GM23338 (cell line): Measurements from ENCODE around the gene INCA1. TPM values are rescaled to one million over a fixed set of nuclear protein-coding genes. Genes with fewer than 3 reads are reported as not detected.
A peak's percentile ranks its signal among the peaks of the same experiment; 100 is the strongest.

Experiments
- ATAC-seq: fragments of 200-7000 bp; cut with Tn5 transposase; 3 replicates; pipeline ENCODE4 v1.9.1; 2020
- DNase-seq: peaks from one replicate; pipeline ENCODE4 v3.0.0-alpha.2; 2015; ENCODE audit warnings: low spot score
- H2AFZ ChIP-seq: fragments of 200-600 bp; sonication (generic); 2 replicates; pipeline ENCODE4 v1.8.0; 2016; ENCODE audit warnings: antibody characterized with exemption, mild to moderate bottlenecking, moderate library complexity
- H3F3A ChIP-seq: fragments of 200-600 bp; sonication (generic); replicated peaks from 2 replicates; pipeline ENCODE4 v1.8.0; 2017; ENCODE audit warnings: antibody characterized with exemption, mixed run types, low read depth
- H3K27ac ChIP-seq: fragments of 200-600 bp; sonication (generic); 2 replicates; pipeline ENCODE4 v1.6.1; 2016; ENCODE audit warnings: low read depth
- H3K27me3 ChIP-seq: fragments of 200-600 bp; sonication (generic); 2 replicates; pipeline ENCODE4 v1.8.0; 2016; ENCODE audit warnings: mild to moderate bottlenecking, mixed run types, moderate library complexity; ENCODE audit not compliant: insufficient read depth
- H3K36me3 ChIP-seq: fragments of 200-600 bp; sonication (generic); 2 replicates; pipeline ENCODE4 v1.8.0; 2016; ENCODE audit warnings: mild to moderate bottlenecking; ENCODE audit not compliant: insufficient read depth
- H3K4me1 ChIP-seq: fragments of 200-600 bp; sonication (generic); 2 replicates; pipeline ENCODE4 v1.8.0; 2016; ENCODE audit warnings: mild to moderate bottlenecking, moderate library complexity; ENCODE audit not compliant: insufficient read depth
- H3K4me2 ChIP-seq: fragments of 200-600 bp; sonication (generic); 2 replicates; pipeline ENCODE4 v1.7.1; 2017; ENCODE audit warnings: mixed run types
- H3K4me3 ChIP-seq: fragments of 200-600 bp; sonication (generic); 2 replicates; pipeline ENCODE4 v1.6.1; 2016; ENCODE audit warnings: mixed run types
- H3K79me2 ChIP-seq: fragments of 200-600 bp; sonication (generic); replicated peaks from 2 replicates; pipeline ENCODE4 v1.8.0; 2017; ENCODE audit warnings: mild to moderate bottlenecking; ENCODE audit not compliant: insufficient read depth
- H3K9me2 ChIP-seq: fragments of 200-600 bp; sonication (generic); 2 replicates; pipeline ENCODE4 v1.8.0; 2017; ENCODE audit not compliant: insufficient read depth
- H4K20me1 ChIP-seq: fragments of 200-600 bp; sonication (generic); replicated peaks from 2 replicates; pipeline ENCODE4 v1.8.0; 2017; ENCODE audit warnings: mild to moderate bottlenecking; ENCODE audit not compliant: insufficient read depth
- H3K27ac Mint-ChIP-seq: 2 replicates; pipeline ENCODE4 v1.8.0; 2020; ENCODE audit warnings: inconsistent platforms, mild to moderate bottlenecking, moderate library complexity, mixed read lengths
- H3K27me3 Mint-ChIP-seq: 3 replicates; pipeline ENCODE4 v1.8.0; 2022; ENCODE audit warnings: low read depth, mild to moderate bottlenecking, moderate library complexity, mixed read lengths, inconsistent platforms; ENCODE audit not compliant: insufficient read depth, poor library complexity
- H3K36me3 Mint-ChIP-seq: 3 replicates; pipeline ENCODE4 v1.8.0; 2021; ENCODE audit warnings: low read depth, mild to moderate bottlenecking, inconsistent platforms, moderate library complexity, mixed read lengths
- H3K4me1 Mint-ChIP-seq: 3 replicates; pipeline ENCODE4 v1.8.0; 2020; ENCODE audit warnings: mild to moderate bottlenecking, inconsistent platforms, mixed read lengths
- H3K4me3 Mint-ChIP-seq: 3 replicates; pipeline ENCODE4 v1.8.0; 2021; ENCODE audit warnings: moderate library complexity, mild to moderate bottlenecking, inconsistent platforms, mixed read lengths
- H3K9me3 Mint-ChIP-seq: 3 replicates; pipeline ENCODE4 v1.8.0; 2020; ENCODE audit warnings: moderate library complexity, mild to moderate bottlenecking, inconsistent platforms, mixed read lengths
- CREB1 ChIP-seq: fragments of 250-450 bp; sonication (Bioruptor Pico); IDR thresholded peaks from 2 replicates; pipeline ENCODE4 v1.5.0; 2020; ENCODE audit warnings: low read depth, mild to moderate bottlenecking, moderate library complexity
- EZH2 ChIP-seq: fragments of 200-600 bp; sonication (generic); IDR thresholded peaks from one replicate; pipeline ENCODE4 v1.8.0; 2017; ENCODE audit warnings: antibody characterized with exemption, mild to moderate bottlenecking, low read depth; ENCODE audit not compliant: unreplicated experiment
- EZH2phosphoT487 ChIP-seq: fragments of 200-600 bp; sonication (generic); IDR thresholded peaks from one replicate; pipeline ENCODE4 v1.8.1; 2018; ENCODE audit warnings: antibody characterized with exemption; ENCODE audit not compliant: unreplicated experiment
- JUNB ChIP-seq: IDR thresholded peaks from one replicate; pipeline ENCODE4 v1.6.1; 2016; ENCODE audit warnings: antibody characterized with exemption; ENCODE audit not compliant: unreplicated experiment
- NANOG ChIP-seq: IDR thresholded peaks from 2 replicates; pipeline ENCODE4 v1.6.1; 2016; ENCODE audit warnings: antibody characterized with exemption, borderline replicate concordance
- POLR2AphosphoS5 ChIP-seq: IDR thresholded peaks from 2 replicates; pipeline ENCODE4 v1.6.1; 2016; ENCODE audit warnings: antibody characterized with exemption, low read depth
- STAT1 ChIP-seq: IDR thresholded peaks from one replicate; pipeline ENCODE4 v1.6.1; 2016; ENCODE audit warnings: antibody characterized with exemption; ENCODE audit not compliant: unreplicated experiment
- ZNF114 ChIP-seq: fragments of 250-450 bp; sonication (Bioruptor Pico); IDR thresholded peaks from 2 replicates; pipeline ENCODE4 v1.5.0; 2020; ENCODE audit warnings: mild to moderate bottlenecking, moderate library complexity
- ZNF331 ChIP-seq: fragments of 250-450 bp; sonication (Bioruptor Pico); IDR thresholded peaks from 2 replicates; pipeline ENCODE4 v1.5.0; 2020; ENCODE audit warnings: low read depth, mild to moderate bottlenecking, moderate library complexity
- polyA plus RNA-seq: library from polyadenylated mRNA; unstranded; fragments of >200 nt; fragmentation: Nextera tagmentation; extraction: Ambion mirVana; gene quantifications from 2 replicates; pipeline ENCODE4 v1.2.1, GENCODE V29; 2016
- total RNA-seq: library from RNA; depleted of rRNA; stranded (reverse); fragments of >200 nt; shearing (Covaris generic); gene quantifications from 2 replicates; pipeline ENCODE4 v1.2.3, GENCODE V29; 2014
- TF ChIP-seq, protein P1 (sequence below): IDR thresholded peaks from one replicate; pipeline ENCODE4 v1.6.1; 2018; ENCODE audit warnings: antibody characterized with exemption; ENCODE audit not compliant: unreplicated experiment
- TF ChIP-seq, protein P2 (sequence below): fragments of 250-450 bp; sonication (Bioruptor Pico); IDR thresholded peaks from 2 replicates; pipeline ENCODE4 v1.5.0; 2020; ENCODE audit warnings: mild to moderate bottlenecking, moderate library complexity
- TF ChIP-seq, protein P3 (sequence below): IDR thresholded peaks from 2 replicates; pipeline ENCODE4 v1.6.1; 2016; ENCODE audit warnings: antibody characterized with exemption
- TF ChIP-seq, protein P4 (sequence below), 2 experiments: fragments of 200-600 bp in 1 of 2; sonication (generic) in 1 of 2; conservative IDR thresholded peaks; 2 replicates each; pipeline versions ENCODE4 v1.5.1 to v1.6.1; 2016 to 2017; ENCODE audit warnings: antibody characterized with exemption in 2 of 2, low read depth in 2 of 2, mild to moderate bottlenecking in 2 of 2, moderate library complexity in 1 of 2

INCA1 gene
- total and polyA plus RNA-seq, 2 experiments from 2014 or later = 1.3 TPM; not detected in 1

DNA sequence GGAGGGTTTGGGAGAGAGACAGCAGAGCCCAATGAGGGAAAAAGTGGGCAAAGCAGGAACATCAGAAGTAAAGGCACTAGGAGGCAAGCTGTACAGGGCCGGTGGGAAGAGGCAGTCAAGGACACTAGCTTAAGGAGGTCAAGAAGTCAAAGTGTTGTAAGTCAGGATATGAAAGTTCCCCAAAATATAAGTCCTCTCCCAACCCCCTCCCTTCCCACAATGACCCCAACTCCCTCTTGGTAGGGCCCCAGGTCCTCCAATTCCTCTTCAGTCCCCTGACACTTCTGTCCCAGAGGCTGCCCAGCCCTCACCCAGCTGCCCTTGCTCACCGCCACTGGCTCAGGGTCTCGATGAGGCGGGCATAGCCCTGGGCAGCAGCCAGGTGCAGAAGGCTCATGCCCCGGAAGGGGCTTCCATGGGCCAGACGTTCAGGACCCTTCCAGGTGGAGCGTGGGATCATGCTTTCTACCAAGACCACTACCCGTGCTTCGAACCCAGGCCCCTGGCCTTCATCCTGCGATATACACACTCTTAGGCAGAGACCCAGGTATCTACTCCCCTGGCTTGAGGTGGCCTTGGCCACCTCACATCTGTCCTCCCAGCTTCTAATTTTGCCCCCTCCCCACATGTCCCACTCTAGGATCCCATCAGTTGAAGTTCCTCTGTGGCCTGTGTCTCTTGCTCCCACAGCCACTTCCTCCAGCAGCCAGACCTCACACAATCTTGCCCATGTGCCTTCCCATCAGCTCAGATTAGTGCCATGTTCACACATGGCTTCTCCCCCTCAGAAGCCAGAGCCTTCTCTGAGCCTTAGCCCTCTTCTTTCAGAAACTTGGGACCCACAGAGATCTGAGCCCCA, 23.8 kb downstream of the INCA1 start:
- Histone ChIP-seq H2AFZ (no peak overlapping the region), H3K4me2 (peak overlapping the region; percentile 57; the same call in 1 of the 2 replicates), H3K9me2 (no peaks in the 10 kb centered on the region), H3K79me2 (peaks cover 13% of the 10 kb centered on the region), H3K4me3 (no peak overlapping the region), H3K27me3 (peaks cover 56% of the 10 kb centered on the region), H3F3A (peaks cover 6% of the 10 kb centered on the region; the same call in 1 of the 2 replicates), H4K20me1 (0 out of 2 replicates have a peak, but pooled peaks cover 9% of the 10 kb centered on the region), H3K36me3 (no peaks in the 10 kb centered on the region), H3K27ac (no peak overlapping the region), H3K4me1 (peaks cover 17% of the 10 kb centered on the region)
- TF ChIP-seq, protein P1, sequence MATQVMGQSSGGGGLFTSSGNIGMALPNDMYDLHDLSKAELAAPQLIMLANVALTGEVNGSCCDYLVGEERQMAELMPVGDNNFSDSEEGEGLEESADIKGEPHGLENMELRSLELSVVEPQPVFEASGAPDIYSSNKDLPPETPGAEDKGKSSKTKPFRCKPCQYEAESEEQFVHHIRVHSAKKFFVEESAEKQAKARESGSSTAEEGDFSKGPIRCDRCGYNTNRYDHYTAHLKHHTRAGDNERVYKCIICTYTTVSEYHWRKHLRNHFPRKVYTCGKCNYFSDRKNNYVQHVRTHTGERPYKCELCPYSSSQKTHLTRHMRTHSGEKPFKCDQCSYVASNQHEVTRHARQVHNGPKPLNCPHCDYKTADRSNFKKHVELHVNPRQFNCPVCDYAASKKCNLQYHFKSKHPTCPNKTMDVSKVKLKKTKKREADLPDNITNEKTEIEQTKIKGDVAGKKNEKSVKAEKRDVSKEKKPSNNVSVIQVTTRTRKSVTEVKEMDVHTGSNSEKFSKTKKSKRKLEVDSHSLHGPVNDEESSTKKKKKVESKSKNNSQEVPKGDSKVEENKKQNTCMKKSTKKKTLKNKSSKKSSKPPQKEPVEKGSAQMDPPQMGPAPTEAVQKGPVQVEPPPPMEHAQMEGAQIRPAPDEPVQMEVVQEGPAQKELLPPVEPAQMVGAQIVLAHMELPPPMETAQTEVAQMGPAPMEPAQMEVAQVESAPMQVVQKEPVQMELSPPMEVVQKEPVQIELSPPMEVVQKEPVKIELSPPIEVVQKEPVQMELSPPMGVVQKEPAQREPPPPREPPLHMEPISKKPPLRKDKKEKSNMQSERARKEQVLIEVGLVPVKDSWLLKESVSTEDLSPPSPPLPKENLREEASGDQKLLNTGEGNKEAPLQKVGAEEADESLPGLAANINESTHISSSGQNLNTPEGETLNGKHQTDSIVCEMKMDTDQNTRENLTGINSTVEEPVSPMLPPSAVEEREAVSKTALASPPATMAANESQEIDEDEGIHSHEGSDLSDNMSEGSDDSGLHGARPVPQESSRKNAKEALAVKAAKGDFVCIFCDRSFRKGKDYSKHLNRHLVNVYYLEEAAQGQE = no peak
- no peak for TF ChIP-seq JUNB
- TF ChIP-seq, protein P2, sequence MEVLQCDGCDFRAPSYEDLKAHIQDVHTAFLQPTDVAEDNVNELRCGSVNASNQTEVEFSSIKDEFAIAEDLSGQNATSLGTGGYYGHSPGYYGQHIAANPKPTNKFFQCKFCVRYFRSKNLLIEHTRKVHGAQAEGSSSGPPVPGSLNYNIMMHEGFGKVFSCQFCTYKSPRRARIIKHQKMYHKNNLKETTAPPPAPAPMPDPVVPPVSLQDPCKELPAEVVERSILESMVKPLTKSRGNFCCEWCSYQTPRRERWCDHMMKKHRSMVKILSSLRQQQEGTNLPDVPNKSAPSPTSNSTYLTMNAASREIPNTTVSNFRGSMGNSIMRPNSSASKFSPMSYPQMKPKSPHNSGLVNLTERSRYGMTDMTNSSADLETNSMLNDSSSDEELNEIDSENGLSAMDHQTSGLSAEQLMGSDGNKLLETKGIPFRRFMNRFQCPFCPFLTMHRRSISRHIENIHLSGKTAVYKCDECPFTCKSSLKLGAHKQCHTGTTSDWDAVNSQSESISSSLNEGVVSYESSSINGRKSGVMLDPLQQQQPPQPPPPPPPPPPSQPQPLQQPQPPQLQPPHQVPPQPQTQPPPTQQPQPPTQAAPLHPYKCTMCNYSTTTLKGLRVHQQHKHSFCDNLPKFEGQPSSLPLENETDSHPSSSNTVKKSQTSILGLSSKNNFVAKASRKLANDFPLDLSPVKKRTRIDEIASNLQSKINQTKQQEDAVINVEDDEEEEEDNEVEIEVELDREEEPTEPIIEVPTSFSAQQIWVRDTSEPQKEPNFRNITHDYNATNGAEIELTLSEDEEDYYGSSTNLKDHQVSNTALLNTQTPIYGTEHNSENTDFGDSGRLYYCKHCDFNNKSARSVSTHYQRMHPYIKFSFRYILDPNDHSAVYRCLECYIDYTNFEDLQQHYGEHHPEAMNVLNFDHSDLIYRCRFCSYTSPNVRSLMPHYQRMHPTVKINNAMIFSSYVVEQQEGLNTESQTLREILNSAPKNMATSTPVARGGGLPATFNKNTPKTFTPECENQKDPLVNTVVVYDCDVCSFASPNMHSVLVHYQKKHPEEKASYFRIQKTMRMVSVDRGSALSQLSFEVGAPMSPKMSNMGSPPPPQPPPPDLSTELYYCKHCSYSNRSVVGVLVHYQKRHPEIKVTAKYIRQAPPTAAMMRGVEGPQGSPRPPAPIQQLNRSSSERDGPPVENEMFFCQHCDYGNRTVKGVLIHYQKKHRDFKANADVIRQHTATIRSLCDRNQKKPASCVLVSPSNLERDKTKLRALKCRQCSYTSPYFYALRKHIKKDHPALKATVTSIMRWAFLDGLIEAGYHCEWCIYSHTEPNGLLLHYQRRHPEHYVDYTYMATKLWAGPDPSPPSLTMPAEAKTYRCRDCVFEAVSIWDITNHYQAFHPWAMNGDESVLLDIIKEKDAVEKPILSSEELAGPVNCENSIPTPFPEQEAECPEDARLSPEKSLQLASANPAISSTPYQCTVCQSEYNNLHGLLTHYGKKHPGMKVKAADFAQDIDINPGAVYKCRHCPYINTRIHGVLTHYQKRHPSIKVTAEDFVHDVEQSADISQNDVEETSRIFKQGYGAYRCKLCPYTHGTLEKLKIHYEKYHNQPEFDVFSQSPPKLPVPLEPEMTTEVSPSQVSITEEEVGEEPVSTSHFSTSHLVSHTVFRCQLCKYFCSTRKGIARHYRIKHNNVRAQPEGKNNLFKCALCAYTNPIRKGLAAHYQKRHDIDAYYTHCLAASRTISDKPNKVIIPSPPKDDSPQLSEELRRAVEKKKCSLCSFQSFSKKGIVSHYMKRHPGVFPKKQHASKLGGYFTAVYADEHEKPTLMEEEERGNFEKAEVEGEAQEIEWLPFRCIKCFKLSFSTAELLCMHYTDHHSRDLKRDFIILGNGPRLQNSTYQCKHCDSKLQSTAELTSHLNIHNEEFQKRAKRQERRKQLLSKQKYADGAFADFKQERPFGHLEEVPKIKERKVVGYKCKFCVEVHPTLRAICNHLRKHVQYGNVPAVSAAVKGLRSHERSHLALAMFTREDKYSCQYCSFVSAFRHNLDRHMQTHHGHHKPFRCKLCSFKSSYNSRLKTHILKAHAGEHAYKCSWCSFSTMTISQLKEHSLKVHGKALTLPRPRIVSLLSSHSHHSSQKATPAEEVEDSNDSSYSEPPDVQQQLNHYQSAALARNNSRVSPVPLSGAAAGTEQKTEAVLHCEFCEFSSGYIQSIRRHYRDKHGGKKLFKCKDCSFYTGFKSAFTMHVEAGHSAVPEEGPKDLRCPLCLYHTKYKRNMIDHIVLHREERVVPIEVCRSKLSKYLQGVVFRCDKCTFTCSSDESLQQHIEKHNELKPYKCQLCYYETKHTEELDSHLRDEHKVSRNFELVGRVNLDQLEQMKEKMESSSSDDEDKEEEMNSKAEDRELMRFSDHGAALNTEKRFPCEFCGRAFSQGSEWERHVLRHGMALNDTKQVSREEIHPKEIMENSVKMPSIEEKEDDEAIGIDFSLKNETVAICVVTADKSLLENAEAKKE (CRISPR knock-in tag) = no peak
- TF ChIP-seq ZNF331 (CRISPR knock-in tag) = no peak
- TF ChIP-seq, protein P3, sequence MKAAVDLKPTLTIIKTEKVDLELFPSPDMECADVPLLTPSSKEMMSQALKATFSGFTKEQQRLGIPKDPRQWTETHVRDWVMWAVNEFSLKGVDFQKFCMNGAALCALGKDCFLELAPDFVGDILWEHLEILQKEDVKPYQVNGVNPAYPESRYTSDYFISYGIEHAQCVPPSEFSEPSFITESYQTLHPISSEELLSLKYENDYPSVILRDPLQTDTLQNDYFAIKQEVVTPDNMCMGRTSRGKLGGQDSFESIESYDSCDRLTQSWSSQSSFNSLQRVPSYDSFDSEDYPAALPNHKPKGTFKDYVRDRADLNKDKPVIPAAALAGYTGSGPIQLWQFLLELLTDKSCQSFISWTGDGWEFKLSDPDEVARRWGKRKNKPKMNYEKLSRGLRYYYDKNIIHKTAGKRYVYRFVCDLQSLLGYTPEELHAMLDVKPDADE = no peak
- TF ChIP-seq POLR2AphosphoS5 = no peak
- no peak for TF ChIP-seq EZH2phosphoT487
- TF ChIP-seq EZH2 = no peak
- no peak for TF ChIP-seq ZNF114 (CRISPR knock-in tag)
- TF ChIP-seq, protein P4, sequence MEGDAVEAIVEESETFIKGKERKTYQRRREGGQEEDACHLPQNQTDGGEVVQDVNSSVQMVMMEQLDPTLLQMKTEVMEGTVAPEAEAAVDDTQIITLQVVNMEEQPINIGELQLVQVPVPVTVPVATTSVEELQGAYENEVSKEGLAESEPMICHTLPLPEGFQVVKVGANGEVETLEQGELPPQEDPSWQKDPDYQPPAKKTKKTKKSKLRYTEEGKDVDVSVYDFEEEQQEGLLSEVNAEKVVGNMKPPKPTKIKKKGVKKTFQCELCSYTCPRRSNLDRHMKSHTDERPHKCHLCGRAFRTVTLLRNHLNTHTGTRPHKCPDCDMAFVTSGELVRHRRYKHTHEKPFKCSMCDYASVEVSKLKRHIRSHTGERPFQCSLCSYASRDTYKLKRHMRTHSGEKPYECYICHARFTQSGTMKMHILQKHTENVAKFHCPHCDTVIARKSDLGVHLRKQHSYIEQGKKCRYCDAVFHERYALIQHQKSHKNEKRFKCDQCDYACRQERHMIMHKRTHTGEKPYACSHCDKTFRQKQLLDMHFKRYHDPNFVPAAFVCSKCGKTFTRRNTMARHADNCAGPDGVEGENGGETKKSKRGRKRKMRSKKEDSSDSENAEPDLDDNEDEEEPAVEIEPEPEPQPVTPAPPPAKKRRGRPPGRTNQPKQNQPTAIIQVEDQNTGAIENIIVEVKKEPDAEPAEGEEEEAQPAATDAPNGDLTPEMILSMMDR (conservative IDR thresholded peaks at IDR 0.05; ENCODE audit: low read depth in 2 of 2) = no peak
- TF ChIP-seq CREB1 (CRISPR knock-in tag) = no peak
- TF ChIP-seq STAT1 = no peak
- TF ChIP-seq NANOG = no peak
- ATAC-seq (no peak), DNase-seq (no peak)
- Mint-ChIP-seq H3K9me3 (no peaks in the 10 kb centered on the region), H3K4me1 (peaks cover 29% of the 10 kb centered on the region), H3K4me3 (peak overlapping the region; percentile 39; the same call in 1 of the 3 replicates), H3K36me3 (peaks cover 44% of the 10 kb centered on the region), H3K27me3 (peaks cover 53% of the 10 kb centered on the region), H3K27ac (no peak overlapping the region)
